ENCODE data around the gene TOB2.

TOB2 gene, protein sequence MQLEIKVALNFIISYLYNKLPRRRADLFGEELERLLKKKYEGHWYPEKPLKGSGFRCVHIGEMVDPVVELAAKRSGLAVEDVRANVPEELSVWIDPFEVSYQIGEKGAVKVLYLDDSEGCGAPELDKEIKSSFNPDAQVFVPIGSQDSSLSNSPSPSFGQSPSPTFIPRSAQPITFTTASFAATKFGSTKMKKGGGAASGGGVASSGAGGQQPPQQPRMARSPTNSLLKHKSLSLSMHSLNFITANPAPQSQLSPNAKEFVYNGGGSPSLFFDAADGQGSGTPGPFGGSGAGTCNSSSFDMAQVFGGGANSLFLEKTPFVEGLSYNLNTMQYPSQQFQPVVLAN

DNA sequence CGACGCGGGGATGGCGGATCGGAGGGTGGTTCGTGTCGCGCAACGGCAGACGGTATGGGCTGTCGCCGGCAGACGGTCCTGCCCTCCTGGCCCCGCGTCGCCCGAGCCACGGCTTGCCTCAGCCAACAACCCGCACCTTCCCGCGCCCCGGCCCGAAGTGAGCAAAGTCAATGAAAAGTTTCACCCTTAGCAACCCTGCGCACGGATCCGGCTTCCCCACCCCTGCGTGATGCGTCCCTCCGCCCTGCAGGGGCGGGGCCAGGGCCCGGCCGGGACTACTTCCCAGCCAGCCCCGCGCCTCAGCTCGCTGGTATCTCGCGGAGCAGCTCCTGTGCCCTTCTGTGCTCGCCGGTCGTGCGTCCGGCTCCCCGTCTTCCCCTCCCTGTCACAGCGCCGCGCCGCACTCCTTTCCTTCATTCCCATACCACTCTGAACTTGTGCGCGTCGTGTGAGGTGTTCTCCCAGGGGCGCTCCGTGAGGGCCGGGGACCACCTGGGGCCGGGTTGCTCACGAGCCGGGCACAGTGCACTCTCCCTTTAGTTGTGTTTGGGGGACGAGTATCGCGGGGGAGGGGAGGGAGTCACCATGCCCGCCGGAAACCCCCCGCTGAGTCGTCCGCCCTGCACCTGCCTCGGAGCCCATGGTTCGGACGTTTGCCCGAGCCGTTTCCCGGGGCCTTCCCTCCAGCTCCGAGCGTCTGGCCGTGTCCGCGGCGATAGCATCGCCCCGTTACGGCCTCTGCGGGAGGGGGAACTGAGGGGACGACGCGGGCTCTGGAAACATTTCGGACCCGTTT is at the start of gene TOB2:
Gene TOB2 (minus strand): TSS at position 163 of the 796 bp plus-strand sequence. CDS start 9,456 bp downstream, outside the sequence.
- no peak for TF ChIP-seq CTCF (IDR thresholded peaks at IDR 0.05; ENCODE audit: borderline replicate concordance, control extremely low read depth, extremely low read depth, insufficient read depth, missing control alignments)
- in situ Hi-C loops (cut with MboI; ENCODE audit: low sequenced_read_pairs, unreplicated experiment): no loop called here
- DNase-seq (ENCODE audit: low spot score): peak; percentile 87

DNA sequence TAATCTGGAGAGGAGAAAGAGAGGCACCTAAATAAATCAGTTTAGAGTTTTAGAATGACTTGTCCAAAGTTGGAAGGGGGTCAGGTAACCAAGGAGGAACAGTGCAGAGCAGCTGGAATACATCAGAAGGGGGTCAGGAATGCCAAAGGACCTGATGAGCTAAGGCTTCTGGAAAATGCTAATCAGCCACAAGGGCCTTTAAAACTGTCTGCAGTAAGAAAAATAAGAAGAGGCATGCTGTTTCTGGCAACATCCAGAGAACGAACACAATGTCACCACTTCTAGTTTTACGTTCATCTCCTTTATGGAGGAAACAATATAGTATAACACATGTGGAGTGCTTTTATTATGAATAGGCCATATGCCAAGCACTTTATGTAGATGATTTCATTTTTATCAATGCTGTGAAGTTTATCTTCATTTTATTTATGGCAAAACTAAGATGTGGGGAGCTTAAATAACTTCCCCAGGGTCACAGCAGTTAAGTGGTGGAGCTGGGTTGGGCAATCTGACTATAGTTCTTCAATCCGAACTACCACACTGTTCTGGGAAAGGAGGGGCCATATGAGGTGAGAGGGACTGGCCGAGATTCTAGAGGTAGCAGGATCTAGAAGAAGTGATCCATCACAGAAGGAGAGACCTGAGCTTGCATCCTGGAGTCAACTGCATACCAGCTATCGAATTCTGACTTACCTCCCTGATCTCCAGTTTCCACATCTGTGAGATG is 44.9 kb upstream of the TOB2 start:
- no peak for TF ChIP-seq CTCF (IDR thresholded peaks at IDR 0.05; ENCODE audit: borderline replicate concordance, control extremely low read depth, extremely low read depth, insufficient read depth, missing control alignments)
- in situ Hi-C loops (cut with MboI; ENCODE audit: low sequenced_read_pairs, unreplicated experiment): no loop called here
- no peak for DNase-seq (ENCODE audit: low spot score)

GRCh38 chr22:41488596-41489385 is 42.2 kb upstream of the TOB2 start:
- TF ChIP-seq CTCF (IDR thresholded peaks at IDR 0.05; ENCODE audit: borderline replicate concordance, control extremely low read depth, extremely low read depth, insufficient read depth, missing control alignments): no peak
- no peak for DNase-seq (ENCODE audit: low spot score)
- in situ Hi-C loops (cut with MboI; ENCODE audit: low sequenced_read_pairs, unreplicated experiment): no loop called here

GRCh38 chr22:41488076-41488475 is 41.5 kb upstream of the TOB2 start:
- in situ Hi-C loops (cut with MboI; ENCODE audit: low sequenced_read_pairs, unreplicated experiment): no loop called here
- DNase-seq (ENCODE audit: low spot score): no peak
- TF ChIP-seq CTCF (IDR thresholded peaks at IDR 0.05; ENCODE audit: borderline replicate concordance, control extremely low read depth, extremely low read depth, insufficient read depth, missing control alignments): no peak

GRCh38 chr22:41487037-41487935 is 40.7 kb upstream of the TOB2 start:
- in situ Hi-C loops (cut with MboI; ENCODE audit: low sequenced_read_pairs, unreplicated experiment): no loop called here
- no peak for TF ChIP-seq CTCF (IDR thresholded peaks at IDR 0.05; ENCODE audit: borderline replicate concordance, control extremely low read depth, extremely low read depth, insufficient read depth, missing control alignments)
- DNase-seq (ENCODE audit: low spot score): no peak

Data from GM13976 (cell line).